Gastroesophageal sphincter (tissue), 3 donors: ENCODE measurements around the gene FAM210B.

Experiments
- CTCF ChIP-seq, 4 experiments: fragments of 200-600 bp in 2 of 4; fragments of 450-650 bp in 2 of 4; sonication (generic) in 1 of 4; IDR thresholded peaks; one replicate each; pipeline ENCODE4 v1.5.1; 2017 to 2019; ENCODE audit warnings: antibody characterized with exemption in 4 of 4, mild to moderate bottlenecking in 2 of 4, moderate library complexity in 2 of 4
- POLR2A ChIP-seq, 2 donors: fragments of 450-650 bp; IDR thresholded peaks; one replicate each; pipeline ENCODE4 v1.6.1; 2017; ENCODE audit warnings: antibody characterized with exemption in 2 of 2, mild to moderate bottlenecking in 2 of 2, moderate library complexity in 1 of 2

GRCh38 chr20:56358070-56358469 is 704 bp upstream of the FAM210B start:
- TF ChIP-seq CTCF (IDR thresholded peaks at IDR 0.05) (no peak), POLR2A (IDR thresholded peaks at IDR 0.05) (no peak)
